Keratinocyte (primary cell): ENCODE data around the gene ZNF500. TPM values are rescaled to one million over a fixed set of nuclear protein-coding genes. Genes with fewer than 3 reads are reported as not detected.

Experiments
- DNase-seq: peaks from one replicate; pipeline ENCODE4 v3.0.0-alpha.2; 2011; ENCODE audit warnings: low read depth, missing footprints, low spot score
- FAIRE-seq: peaks from 2 replicates; lab custom pipeline; 2011; peaks lifted over from hg19 to GRCh38; lab: Jason Lieb, UNC
- H2AFZ ChIP-seq: 2 replicates; pipeline ENCODE4 v1.6.0; 2012; ENCODE audit warnings: low read length, control low read depth, inconsistent platforms; ENCODE audit not compliant: control insufficient read depth
- H3K27ac ChIP-seq: 2 replicates; pipeline ENCODE4 v1.5.1; 2011; ENCODE audit warnings: low read length; ENCODE audit not compliant: control insufficient read depth, insufficient read depth
- H3K27me3 ChIP-seq: 3 replicates; pipeline ENCODE4 v1.6.0; 2011; ENCODE audit warnings: low read length; ENCODE audit not compliant: control insufficient read depth, insufficient read depth; ENCODE audit errors: extremely low read depth
- H3K36me3 ChIP-seq, 2 experiments: 2 replicates in 1 of 2; 3 replicates in 1 of 2; pipeline ENCODE4 v1.5.1; 2011; ENCODE audit warnings: low read length in 2 of 2, mild to moderate bottlenecking in 1 of 2; ENCODE audit not compliant: control insufficient read depth in 2 of 2, insufficient read depth in 2 of 2; ENCODE audit errors: extremely low read depth in 1 of 2
- H3K4me1 ChIP-seq: 3 replicates; pipeline ENCODE4 v1.5.1; 2011; ENCODE audit warnings: low read length; ENCODE audit not compliant: control insufficient read depth, insufficient read depth; ENCODE audit errors: extremely low read depth
- H3K4me2 ChIP-seq: 3 replicates; pipeline ENCODE4 v1.6.0; 2011; ENCODE audit warnings: low read depth, low read length; ENCODE audit not compliant: control insufficient read depth, insufficient read depth; ENCODE audit errors: extremely low read depth
- H3K4me3 ChIP-seq, 3 experiments: fragments of 200-600 bp in 1 of 3; sonication (generic) in 1 of 3; 2 replicates in 2 of 3; 3 replicates in 1 of 3; pipeline ENCODE4 v1.5.1; 2011 to 2016; ENCODE audit warnings: low read length in 3 of 3, mild to moderate bottlenecking in 3 of 3, control low read depth in 2 of 3, inconsistent platforms in 1 of 3, low read depth in 1 of 3, mixed read lengths in 1 of 3, mixed run types in 1 of 3, moderate library complexity in 1 of 3; ENCODE audit not compliant: control insufficient read depth in 2 of 3, insufficient read depth in 2 of 3; ENCODE audit errors: extremely low read depth in 1 of 3
- H3K79me2 ChIP-seq: 2 replicates; pipeline ENCODE4 v1.6.0; 2012; ENCODE audit warnings: low read length; ENCODE audit not compliant: control insufficient read depth, insufficient read depth
- H3K9ac ChIP-seq: 3 replicates; pipeline ENCODE4 v1.6.0; 2011; ENCODE audit warnings: low read length; ENCODE audit not compliant: control insufficient read depth, insufficient read depth; ENCODE audit errors: extremely low read depth
- H3K9me1 ChIP-seq: 3 replicates; pipeline ENCODE4 v1.6.0; 2011; ENCODE audit warnings: low read length; ENCODE audit not compliant: control insufficient read depth, insufficient read depth; ENCODE audit errors: extremely low read depth
- H3K9me3 ChIP-seq: 2 replicates; pipeline ENCODE4 v1.5.1; 2012; ENCODE audit warnings: low read depth, low read length; ENCODE audit not compliant: control insufficient read depth
- H4K20me1 ChIP-seq: 3 replicates; pipeline ENCODE4 v1.6.0; 2011; ENCODE audit warnings: low read length; ENCODE audit not compliant: control insufficient read depth, insufficient read depth; ENCODE audit errors: extremely low read depth
- CTCF ChIP-seq, 3 experiments: IDR thresholded peaks in 1 of 3; conservative IDR thresholded peaks in 1 of 3; optimal IDR thresholded peaks in 1 of 3; 2 replicates in 2 of 3; 3 replicates in 1 of 3; pipeline versions ENCODE3 to v1.5.1; 2011; ENCODE audit warnings: low read length in 3 of 3, mild to moderate bottlenecking in 3 of 3, moderate library complexity in 2 of 3, control low read depth in 1 of 3, inconsistent platforms in 1 of 3; ENCODE audit not compliant: insufficient read depth in 2 of 3; ENCODE audit errors: extremely low read depth in 1 of 3
- EZH2 ChIP-seq: IDR thresholded peaks from one replicate; pipeline ENCODE4 v1.6.1; 2012; ENCODE audit warnings: inconsistent platforms, mild to moderate bottlenecking, low read length, moderate library complexity
- dilution Hi-C: fragments of 300-500 bp; cut with MboI; formaldehyde crosslinking; loops from one replicate; pipeline ENCODE4 v1.7.0; 2020; ENCODE audit warnings: low sequenced_read_pairs; ENCODE audit not compliant: extremely low pct_ligation_motif_present
- polyA plus RNA-seq, 5 experiments: library from polyadenylated mRNA; depleted of rRNA in 3 of 5; stranded (reverse) in 3 of 5; stranded (forward) in 1 of 5; unstranded in 1 of 5; fragments of >200 nt; gene quantifications; 1 replicate in 1 of 5; 2 replicates in 3 of 5; 3 replicates in 1 of 5; pipeline versions ENCODE4 v1.2.1 to v1.2.3, GENCODE V29; 2011 to 2012; ENCODE audit warnings: missing spikeins in 2 of 5, low read depth in 1 of 5, low replicate concordance in 1 of 5

The ZNF500 gene
- polyA plus RNA-seq, 1 donor (not counting 4 experiments of a cell fraction or from before 2014, with no cell fraction given), result 3.3 TPM

- no peaks in the 10 kb centered on the region for H3K79me2 ChIP-seq
- H3K27ac ChIP-seq, result no peak overlapping the region
- peaks cover 6 to 7% of the 10 kb centered on the region in 2 experiments for H3K36me3 ChIP-seq
- no peak overlapping the region for H2AFZ ChIP-seq
- H3K4me3 ChIP-seq, result no peak overlapping the region
- dilution Hi-C loops, result no loop called here
- H3K9me3 ChIP-seq, result no peaks in the 10 kb centered on the region
- no peak for DNase-seq
- H3K4me1 ChIP-seq, result no peaks in the 10 kb centered on the region
- H3K4me2 ChIP-seq, result no peak overlapping the region
- FAIRE-seq, result no peak
- H3K9ac ChIP-seq, result no peak overlapping the region
- no peaks in the 10 kb centered on the region for H3K27me3 ChIP-seq
- H3K9me1 ChIP-seq, result no peaks in the 10 kb centered on the region
- TF ChIP-seq CTCF (optimal IDR thresholded peaks at IDR 0.05 in 1 of 3, IDR thresholded peaks at IDR 0.05 in 1 of 3, conservative IDR thresholded peaks at IDR 0.05 in 1 of 3; ENCODE audit: extremely low read depth in 1 of 3, insufficient read depth in 2 of 3, low read length in 3 of 3), result no peak
- no peak for TF ChIP-seq EZH2
- H4K20me1 ChIP-seq, result no peaks in the 10 kb centered on the region
Observed at GRCh38 chr16:4713663-4714501, 53.1 kb downstream of the ZNF500 start.

- H3K4me3 ChIP-seq, result no peak overlapping the region
- H3K27me3 ChIP-seq, result no peaks in the 10 kb centered on the region
- no peaks in the 10 kb centered on the region for H3K9me1 ChIP-seq
- H2AFZ ChIP-seq, result no peak overlapping the region
- no peak overlapping the region for H3K27ac ChIP-seq
- no peaks in the 10 kb centered on the region for H3K4me1 ChIP-seq
- no peaks in the 10 kb centered on the region for H3K9me3 ChIP-seq
- H3K9ac ChIP-seq, result no peak overlapping the region
- H3K36me3 ChIP-seq, result peaks cover 10 to 12% of the 10 kb centered on the region in 2 experiments
- no peak for FAIRE-seq
- dilution Hi-C loops, result no loop called here
- no peaks in the 10 kb centered on the region for H3K79me2 ChIP-seq
- TF ChIP-seq CTCF (optimal IDR thresholded peaks at IDR 0.05 in 1 of 3, IDR thresholded peaks at IDR 0.05 in 1 of 3, conservative IDR thresholded peaks at IDR 0.05 in 1 of 3; ENCODE audit: extremely low read depth in 1 of 3, insufficient read depth in 2 of 3, low read length in 3 of 3) (no peak), EZH2 (no peak)
- DNase-seq, result no peak
- no peak overlapping the region for H3K4me2 ChIP-seq
- H4K20me1 ChIP-seq, result no peaks in the 10 kb centered on the region
Observed at GRCh38 chr16:4709481-4709880, 57.5 kb downstream of the ZNF500 start.
